ENCODE measurements around the gene BEX3. TPM values are rescaled to one million over a fixed set of nuclear protein-coding genes. Genes with fewer than 3 reads are reported as not detected.
"Not testable (repeated sequence)": the region's sequence is repeated elsewhere in the genome, so short reads cannot be mapped to it uniquely, and the experiment has no call there.

Gene BEX3
- total RNA-seq: 155 and 424 TPM in 2 replicates

DNA sequence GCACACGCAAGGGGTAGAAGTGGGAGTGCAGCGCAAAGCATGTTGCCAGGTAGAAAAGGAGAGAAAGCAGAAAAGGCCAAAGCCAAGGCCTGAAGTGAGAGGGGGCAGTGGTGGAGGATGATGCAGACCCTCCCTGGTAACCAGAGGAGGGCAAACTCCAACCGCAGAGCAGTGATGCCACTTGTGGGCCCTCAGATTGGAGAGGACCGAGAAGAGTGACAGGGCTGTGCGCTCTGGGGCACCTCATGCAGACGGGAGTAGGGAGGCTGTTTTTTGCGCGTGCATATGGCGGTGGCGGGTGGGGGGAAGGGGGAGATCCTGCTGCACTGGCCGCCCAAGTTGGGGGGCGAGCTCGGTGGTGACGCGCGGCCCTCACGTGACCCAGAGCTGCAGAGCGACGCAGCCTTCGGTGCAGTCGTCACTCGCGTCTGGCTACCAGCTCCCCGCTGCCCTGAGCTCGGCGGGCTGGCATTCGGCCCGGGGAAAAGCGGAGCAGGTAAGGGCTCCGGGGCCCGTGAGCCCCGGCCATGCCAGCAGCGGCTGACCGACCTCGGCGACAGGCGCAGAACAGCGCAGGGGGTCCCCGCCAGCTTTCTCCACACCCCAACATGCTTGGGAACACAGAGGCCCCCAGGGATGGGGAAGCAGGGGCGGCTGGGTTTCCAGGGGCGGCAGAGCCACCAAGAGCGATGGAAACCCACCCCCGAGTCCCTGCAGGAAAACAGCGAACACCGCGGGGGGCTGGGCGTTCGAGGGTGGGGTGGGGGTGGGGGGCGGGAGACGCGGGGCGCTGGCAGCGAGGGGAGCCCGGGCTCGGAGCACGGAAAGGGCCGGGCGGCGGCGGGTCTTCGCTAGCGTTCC, at the start of gene BEX3:
Gene BEX3 (plus strand): TSS at position 421 of the 861 bp plus-strand sequence. CDS start 984 bp downstream, outside the sequence.
- no peak for DNase-seq (ENCODE audit: low read depth)

DNA sequence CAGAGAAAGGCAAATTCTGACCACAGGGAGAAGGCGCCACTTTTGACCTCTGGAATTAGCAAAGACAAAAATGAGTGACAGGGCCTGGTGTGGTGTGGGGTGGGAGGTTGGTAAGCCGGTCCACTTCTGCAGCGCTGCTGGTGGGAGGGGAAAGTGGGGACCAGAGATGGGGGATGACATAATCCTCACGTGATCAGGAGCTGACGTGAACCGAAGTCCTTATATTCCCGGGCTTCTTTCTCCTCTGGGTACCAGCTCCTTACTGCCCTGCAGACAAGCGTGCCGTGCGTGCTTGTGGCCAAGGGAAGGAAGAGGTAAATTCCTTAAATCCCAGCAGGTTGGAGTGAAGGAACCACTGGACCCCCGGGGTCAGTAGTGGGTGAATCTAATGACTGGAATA, 46.3 kb upstream of the BEX3 start, which contains the start of gene TCEAL7:
Gene TCEAL7 (plus strand): TSS at position 249 of the 400 bp plus-strand sequence. CDS start 1,165 bp downstream, outside the sequence.
- no peak for DNase-seq (ENCODE audit: low read depth)

DNA sequence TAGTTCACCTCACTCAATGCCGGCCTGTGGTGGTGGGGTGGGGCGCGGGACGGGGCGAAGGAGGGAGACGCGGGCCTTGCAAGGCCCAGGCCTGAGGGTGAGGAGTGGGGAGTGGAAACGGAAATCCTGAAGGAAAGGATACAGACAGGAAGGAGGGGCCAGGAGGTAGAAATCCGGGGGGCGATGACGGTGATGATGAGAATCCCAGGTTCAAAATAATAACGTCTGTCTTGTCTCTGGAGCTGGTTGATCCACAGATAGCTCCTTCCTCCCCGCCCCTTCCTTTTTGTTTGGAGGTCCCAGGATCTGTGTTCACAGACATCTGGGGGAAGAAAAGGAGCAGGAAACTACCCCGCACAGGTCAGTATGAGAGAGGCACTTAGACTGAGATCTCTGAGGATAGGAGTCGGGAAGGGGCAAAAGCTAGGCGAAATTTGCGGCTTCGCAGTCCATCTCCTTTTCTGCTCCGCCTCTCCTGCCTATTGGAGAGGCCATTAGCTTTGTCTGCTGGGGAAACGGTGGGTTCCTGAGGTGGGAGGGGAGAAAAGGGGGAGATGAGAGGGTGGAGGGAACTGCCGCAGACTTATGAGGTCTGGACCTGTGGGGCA, 45.6 kb upstream of the BEX3 start:
- DNase-seq (ENCODE audit: low read depth): no peak

DNA sequence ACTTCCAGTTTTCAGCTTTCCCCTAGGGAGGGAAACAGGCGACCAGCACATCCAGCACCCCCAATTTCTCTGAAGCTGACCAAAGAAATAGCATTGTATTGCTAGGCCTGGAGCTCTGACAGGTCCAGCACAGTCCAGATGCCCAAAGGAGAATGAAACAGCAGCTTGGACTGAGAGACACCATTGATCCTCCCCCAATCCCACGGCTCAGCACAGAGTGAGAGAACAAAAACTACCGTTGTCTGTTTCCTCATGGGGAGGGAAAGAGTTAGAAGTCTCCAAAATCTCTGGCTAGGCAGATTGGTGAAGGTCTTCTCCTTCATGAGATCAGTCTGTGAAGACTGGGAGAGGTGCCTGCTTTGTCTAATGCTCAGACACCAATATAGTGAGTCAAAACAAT, 37.7 kb upstream of the BEX3 start:
- DNase-seq (ENCODE audit: low read depth): no peak

DNA sequence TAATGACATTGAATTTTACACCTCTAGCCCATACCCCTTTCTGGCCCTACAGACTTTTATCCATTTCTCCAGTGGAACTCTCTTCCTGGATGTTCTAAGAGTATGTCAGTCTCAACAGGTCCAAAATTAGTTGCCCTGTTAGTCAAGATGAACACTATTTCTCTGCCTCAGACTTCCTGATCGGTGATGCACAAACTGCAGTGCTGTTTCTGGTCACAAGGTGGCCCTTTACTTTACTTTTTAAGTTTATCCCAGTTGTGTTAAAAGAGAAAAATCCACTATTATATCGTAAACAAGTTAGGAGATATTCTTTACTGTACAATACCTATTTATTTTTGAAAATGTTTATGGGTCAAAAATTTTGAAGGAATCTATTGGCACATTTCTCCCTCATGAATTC, 33.2 kb upstream of the BEX3 start:
- peak; percentile 50 for DNase-seq (ENCODE audit: low read depth)

DNA sequence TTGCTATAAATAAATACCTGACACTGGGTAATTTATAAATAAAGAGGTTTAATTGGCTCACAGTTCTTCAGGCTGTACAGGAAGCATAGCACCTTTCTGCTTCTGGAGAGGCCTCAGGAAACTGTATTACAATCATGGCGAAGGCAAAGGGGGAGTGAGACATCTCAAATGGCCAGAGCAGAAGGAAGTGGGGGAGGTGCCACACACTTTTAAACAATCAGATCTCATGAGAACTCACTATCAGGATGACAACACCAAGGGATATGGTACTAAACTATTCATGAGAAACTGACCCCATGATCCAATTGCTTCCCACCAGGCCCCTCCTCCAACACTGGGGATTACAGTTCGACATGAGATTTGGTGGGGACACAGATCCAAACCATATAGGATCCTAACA, 31.7 kb upstream of the BEX3 start:
- no peak for DNase-seq (ENCODE audit: low read depth)

DNA sequence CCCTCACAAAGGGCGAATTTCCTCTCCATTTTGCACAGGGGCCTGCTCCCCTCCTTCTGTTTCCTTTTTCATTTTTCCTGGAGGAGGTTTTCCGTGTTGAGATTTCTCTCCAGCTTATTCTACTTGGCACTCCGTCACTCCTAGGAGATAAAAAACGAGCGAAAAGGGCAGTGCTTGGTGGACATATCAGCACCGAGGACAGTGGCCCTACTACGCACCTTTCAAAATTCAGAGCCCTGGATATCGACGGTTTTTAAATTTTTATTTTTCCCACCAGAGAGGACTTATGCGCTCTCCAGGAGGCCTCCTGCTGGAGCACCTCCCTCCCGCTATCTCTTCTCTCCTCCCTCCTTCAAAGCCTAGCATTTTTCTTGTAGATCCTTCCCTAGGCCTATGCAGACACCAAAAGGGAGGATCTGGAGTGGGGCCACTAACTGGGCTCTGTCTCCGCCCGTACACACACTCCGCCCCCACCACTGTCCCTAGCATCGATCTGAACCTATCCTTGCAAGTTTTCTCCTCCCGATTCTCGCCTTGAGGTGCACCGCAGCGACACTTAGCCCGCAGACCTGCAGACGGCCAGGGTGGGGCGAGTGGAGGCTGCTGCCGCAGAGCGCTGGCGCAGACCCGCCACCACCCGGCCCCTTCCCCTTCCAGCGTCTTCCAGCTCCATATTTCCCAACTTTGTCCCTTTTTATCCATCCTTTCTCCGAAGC, 28.5 kb upstream of the BEX3 start:
- DNase-seq (ENCODE audit: low read depth): no peak

DNA sequence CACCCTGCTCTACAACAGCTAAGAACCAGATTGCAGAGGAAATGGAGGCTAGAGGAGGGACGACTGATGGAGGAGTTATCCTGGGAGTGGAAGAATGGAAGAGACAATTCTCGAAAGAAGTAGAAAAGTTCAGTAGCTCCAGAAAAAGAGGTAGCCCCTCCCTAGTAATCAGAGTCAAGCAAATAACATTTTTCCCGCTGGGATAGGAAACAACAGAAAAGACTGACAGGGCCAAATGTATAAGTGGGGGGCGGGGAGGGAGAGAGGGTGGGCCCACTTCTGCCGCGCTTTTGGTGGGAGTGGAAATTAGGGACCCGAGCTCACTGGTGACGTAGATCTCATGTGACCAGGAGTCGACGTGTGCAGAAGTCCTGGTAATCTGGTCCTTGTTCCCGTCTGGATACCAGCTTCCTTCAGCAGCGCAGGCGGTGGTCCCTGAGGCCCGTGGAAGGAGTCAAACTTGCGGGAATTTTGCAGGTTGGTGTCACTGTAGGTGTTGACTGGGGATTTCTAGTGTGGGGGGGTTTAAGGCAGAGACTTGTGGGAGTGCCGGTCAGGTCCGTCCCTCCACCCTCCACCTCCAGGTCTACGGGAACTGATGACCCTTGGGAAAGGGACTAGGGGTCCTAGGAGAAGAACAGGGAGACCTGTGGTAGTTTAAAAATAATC, 20.1 kb upstream of the BEX3 start, which contains the start of gene TCEAL9:
Gene TCEAL9 (plus strand): TSS at position 377 of the 669 bp plus-strand sequence. CDS start 1,179 bp downstream, outside the sequence.
- DNase-seq (ENCODE audit: low read depth): peak; percentile 67

DNA sequence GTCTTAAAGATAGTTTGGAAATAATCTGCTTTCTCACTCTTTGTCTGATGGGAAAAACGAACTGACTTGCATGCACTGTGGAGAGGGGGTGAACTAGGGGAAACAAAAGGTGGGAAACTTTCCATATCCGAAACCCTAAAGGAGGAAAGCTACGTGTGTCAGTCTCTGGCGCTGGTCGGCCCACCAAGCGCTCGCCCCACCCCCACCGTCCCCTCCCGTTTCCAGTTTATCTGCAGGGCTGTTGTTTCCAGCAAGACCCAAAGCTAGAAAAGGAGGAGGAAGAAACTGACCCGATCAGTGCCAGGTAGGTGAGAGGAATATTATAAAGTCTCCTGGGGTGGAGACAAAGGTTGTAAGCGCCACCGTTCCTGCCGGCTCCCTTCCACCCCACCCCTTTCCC, 19.5 kb upstream of the BEX3 start:
- DNase-seq (ENCODE audit: low read depth): no peak

DNA sequence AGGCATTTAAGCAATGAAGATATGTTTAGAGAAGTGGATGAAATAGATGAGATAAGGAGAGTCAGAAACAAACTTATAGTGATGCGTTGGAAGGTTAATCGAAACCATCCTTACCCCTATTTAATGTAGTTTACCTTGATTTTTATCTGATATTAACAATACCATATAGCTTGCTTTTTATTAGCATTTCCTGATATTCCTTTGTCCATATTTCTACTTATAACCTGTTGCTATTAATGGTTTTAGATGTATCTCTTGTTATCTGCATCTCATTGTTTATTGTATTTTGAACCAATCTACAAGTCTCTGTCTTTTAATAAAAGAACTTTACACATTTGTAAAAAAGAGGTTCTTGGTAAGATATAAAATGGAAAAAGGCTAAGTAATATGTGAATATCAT, 18.5 kb upstream of the BEX3 start:
- no peak for DNase-seq (ENCODE audit: low read depth)

DNA sequence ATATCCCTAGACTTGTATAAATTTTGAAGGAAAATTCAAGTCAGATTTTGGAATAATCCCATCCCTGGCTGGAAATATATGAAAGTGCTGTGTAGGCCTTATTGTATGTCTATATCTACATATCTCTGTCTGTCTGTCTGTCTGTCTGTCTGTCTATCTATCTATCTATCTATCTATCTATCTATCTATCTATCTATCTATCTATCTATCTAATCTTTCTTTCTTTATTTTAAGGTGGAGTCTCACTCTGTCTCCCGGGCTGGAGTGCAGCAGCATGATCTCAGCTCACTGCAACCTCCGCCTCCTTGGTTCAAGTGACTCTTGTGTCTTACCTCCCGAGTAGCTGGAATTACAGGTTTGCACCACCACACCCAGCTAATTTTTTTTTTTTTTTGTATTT, 16.7 kb upstream of the BEX3 start:
- DNase-seq (ENCODE audit: low read depth): not testable (repeated sequence)

DNA sequence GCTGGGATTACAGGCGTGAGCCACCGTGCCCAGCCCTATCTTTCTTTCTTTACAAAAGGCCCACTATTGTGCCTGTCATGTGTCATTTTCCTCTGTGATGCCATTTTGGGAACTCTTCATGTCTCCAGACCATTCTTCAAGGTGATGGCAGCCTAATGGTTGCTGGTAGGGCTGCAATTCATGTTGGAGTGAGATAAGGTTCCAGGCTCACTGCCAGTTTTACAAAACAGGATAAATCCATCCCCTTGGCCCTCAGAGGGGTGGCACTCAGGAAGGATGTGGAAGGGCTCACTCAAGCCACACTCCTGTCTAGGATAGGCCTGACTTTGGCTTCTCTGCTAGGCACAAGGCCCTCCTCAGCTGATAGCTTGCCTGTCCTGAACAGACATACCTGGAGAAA, 16.2 kb upstream of the BEX3 start:
- DNase-seq (ENCODE audit: low read depth): no peak

DNA sequence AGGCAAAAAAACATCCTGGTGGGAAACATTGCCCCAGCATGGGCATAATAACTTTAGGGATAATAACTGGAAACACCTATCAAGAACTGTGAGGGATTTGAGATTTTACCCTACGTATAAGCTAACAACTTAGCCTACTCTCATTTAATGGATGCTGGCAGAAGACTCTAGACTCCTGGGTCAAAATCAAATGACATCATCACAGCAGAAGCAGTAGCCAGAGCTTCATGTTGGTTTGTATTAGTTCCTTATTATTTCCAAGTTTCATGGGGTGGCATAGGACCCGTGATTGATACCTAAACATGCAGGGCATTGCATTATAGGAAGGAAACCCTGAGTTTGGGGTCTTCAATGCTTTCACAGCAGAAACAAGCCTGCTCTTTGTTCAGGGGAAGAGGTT, 15.4 kb upstream of the BEX3 start:
- no peak for DNase-seq (ENCODE audit: low read depth)

DNA sequence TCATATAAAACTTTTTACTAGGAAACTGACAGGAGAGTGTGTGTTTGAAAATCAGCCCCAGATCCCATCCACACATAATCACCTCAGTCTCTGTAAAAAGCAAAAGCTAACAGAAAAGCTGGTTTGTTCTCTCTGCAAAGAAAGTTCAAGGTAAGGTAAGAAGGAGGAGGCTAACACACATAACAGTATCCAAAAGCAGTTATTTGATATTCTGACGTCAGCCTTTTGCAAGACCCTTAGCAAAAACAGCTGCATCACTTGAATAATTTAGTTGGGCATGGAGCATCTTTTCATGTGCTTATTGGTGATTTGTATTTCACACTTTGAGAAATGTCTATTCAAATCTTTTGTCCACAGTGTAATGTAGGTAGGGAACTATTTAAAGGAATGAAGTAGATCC, 14.5 kb upstream of the BEX3 start:
- DNase-seq (ENCODE audit: low read depth): no peak

DNA sequence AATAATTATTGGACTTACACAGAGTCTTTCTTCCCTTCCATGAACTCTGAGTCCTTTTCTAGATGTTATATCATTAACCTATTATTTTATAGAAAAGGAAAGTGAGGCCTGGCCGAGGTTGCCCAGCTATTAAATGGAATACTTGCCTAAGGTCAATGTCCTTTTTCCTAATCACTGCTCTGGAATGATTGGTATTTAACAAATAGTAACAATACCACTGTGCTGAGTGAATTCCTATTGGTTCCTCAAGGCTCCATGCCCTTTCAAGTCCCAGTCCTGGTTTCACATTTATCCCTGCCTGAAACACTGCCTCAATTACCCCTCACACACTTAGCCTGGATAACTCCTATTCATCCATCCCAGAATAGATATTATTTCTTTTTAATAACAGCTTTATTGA, 13.9 kb upstream of the BEX3 start:
- DNase-seq (ENCODE audit: low read depth): peak; percentile 91

DNA sequence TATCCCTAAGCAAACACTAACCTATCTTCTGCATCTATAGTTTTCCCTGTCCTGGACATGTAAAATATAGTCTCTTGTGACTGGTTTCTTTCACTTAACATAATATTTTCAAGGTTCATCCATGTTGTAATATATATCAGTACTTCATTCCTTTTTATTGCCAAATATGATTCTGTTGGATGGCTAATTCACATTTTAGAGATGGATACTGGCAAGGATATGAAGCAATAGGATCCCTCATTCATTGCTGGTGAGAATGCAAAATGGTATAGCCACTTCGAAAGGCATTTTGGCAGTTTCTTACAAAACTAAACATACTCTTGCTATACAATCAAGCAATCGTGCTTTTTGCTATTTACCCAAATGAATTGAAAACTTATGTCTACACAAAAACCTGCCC, 13.3 kb upstream of the BEX3 start:
- DNase-seq (ENCODE audit: low read depth): no peak

DNA sequence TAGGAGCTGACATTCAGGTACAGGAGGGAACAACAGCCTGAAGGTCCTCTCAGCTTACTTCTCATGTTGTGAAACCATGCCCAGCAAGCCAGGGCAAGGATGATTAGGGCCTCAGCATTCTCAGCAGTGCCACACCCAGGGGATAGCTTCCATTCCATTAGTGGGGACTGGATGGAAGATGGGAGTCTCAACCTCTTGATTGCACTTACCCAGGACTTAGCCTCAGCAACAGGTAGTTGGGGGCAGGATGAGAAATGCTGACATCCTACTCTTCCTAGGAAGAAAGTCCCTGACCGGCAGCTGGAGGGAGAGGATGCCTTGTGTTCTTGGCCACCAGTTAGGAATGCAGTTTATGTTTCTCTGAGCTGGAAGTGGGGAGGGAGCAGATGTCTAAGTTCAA, 8.8 kb upstream of the BEX3 start:
- peak; percentile 14 for DNase-seq (ENCODE audit: low read depth)

DNA sequence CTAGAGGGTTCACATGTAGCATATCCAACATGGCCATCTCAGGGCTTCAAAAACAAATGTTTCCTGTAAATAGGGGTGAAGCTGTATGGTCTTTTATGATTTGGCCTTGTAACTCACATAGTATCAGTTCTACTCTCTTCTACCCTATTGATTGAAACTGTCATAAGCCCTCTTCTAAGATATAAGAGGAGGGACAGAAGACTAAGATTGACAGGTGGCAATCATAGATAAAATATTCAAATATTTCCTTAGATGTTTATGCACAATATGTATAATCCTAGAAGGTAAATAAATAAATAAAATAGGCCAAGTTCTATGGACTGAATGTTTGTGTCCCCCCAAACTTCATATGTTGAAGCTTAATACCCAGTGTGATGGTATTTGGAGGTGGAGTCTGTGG, 6.9 kb upstream of the BEX3 start:
- DNase-seq (ENCODE audit: low read depth): no peak

DNA sequence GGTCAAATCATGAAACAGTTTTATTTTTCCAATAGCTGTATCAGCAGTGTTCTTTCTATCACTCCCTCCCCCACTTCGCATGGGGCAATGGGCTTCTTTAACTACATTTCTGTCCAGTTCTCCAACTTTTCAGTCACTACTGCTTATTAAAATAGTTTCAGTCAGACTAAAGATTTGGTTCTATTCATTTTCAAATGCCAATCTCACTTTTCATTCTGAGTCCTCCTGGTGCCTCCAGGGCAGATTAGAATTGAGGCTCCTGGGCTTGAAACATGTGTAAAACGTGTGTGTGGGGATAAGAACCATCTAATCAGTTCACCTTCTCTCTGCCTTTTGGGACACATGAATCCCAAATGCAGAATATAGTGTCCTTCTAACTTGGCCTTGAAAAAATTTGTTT, 3.5 kb upstream of the BEX3 start:
- no peak for DNase-seq (ENCODE audit: low read depth)

DNA sequence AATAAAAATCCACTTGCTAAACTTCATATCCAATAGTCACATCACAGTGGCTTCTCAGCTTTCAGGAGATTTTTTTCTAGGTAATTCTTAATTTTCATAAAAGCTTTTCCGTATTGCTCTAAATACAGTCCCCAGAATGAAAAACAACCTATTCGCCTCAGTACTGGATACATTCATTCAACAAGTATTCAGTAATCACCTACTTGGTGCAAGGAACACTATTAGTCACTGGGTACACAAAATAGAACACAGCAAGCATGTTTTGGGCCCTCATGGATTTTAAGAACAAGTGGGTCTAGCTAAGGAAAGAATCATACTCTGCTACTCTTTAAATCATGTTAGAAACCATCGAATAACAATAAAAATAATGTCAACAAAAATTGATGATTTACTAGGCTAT, 2.8 kb upstream of the BEX3 start:
- DNase-seq (ENCODE audit: low read depth): peak; percentile 68

DNA sequence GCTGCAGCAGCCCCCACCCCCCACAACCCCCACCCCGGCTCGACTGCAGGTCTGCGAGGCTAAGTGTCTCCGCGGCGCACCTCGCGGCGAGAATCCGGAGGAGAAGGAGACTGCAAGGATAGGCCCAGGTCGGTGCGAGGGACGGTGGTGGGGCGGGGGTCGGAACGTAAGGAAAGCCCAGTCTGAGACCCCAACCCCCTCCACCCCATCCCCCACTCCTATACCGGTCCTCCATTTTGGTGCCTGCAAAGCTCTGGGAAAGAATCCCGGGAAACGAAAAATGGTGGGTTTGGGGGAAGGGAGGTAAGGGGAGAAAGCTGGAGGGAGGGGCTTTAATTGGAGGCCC, 614 bp downstream of the BEX3 start:
- DNase-seq (ENCODE audit: low read depth): no peak

DNA sequence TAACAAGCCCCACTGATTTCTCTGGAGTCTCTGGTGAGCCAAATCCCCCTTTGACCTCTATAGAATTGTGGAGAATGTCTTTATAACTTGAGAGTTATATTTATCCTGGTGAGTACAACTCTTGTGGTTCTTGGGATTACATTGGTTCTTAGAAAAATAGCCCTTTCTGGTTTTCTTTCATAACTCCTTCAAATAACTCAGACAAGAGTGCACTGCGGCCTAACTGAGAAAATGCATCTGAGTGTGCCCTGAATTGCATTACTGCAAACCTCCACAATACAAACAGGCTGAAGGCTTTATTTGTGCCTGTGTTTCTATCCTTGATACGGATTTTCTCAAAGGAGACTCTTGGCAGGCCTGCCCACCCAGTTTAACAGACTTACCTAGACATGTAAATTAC, 2.7 kb downstream of the BEX3 start:
- no peak for DNase-seq (ENCODE audit: low read depth)

All from renal cortical epithelial cell (primary cell).